IPS DF 19.7 (cell line): ENCODE measurements around the gene MORN1.

Source experiments
- DNase-seq: peaks from one replicate; pipeline ENCODE4 v3.0.0-alpha.2; 2013; ENCODE audit warnings: low read depth, low spot score

Gene MORN1

GRCh38 chr1:2292725-2293450, 98.5 kb downstream of the MORN1 start:
- no peak for DNase-seq

- DNase-seq, result no peak
These were observed 99.8 kb downstream of the MORN1 start for GRCh38 chr1:2291577-2291976.

DNA sequence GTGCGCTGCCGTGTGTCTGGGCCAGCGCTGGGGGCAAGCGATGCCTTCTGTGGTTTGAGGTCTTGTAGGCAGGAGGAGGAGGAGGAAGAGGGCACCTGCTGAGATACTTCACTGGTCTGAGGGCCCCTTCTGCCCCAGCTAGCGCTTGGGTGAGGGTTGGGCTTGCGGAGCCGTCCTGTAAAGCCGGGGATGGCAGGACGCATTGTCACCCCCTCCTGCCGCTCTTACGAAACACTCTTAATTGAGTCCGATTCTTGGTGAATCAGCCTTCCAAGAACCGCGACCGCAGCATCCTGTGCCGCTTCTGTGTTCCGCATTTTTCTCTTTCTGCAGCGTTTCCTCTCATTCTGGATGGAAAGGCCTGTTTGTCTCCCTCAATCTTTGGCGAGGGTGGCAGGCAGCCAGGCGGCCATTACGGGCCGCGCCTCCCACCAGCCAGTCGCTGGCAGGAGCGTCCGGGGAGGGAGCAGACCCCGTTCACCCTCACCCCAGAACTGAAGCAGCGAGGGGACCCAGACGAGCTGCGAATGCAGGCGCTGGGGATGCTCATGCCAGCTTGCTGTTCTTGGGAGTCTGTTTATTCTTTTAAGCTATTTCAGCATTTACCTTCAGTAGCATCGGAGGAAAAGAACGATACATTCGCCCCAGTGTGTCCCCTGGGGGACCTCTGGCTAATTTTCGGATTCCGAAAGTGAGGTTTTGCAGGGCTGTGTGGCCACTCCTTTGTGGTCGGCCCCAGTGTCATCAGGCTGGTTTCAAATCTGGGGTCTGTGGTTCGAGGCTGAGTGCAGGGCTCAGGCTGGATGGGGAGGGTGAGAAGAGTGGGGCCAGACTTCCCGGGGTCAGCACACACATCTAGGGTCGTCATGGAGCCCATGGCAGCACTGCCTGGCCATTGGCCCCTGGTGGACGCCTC, 100.5 kb downstream of the MORN1 start:
- DNase-seq, result no peak

- DNase-seq, result no peak
These were observed 101.2 kb downstream of the MORN1 start for GRCh38 chr1:2290171-2290578.

DNA sequence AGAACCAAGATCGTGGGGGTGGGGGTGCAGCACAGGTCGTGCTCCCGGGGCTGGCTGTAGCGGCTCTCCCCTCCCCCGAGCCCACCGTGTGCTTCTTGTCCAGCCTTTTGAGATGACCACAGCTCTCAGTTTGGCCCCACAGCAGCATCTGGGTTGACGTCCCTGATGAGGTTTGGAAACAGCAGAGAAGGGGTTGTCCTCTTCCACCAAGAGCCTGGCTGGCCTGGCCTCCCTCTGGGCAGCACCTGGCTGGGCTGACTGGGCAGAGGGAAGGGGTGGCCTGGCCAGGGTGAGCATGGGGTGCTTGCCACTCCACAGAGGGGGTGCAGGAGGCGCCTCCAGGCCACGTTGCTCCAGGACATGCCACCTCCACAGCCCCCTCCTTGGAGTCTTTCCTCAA, 101.7 kb downstream of the MORN1 start:
- no peak for DNase-seq

DNA sequence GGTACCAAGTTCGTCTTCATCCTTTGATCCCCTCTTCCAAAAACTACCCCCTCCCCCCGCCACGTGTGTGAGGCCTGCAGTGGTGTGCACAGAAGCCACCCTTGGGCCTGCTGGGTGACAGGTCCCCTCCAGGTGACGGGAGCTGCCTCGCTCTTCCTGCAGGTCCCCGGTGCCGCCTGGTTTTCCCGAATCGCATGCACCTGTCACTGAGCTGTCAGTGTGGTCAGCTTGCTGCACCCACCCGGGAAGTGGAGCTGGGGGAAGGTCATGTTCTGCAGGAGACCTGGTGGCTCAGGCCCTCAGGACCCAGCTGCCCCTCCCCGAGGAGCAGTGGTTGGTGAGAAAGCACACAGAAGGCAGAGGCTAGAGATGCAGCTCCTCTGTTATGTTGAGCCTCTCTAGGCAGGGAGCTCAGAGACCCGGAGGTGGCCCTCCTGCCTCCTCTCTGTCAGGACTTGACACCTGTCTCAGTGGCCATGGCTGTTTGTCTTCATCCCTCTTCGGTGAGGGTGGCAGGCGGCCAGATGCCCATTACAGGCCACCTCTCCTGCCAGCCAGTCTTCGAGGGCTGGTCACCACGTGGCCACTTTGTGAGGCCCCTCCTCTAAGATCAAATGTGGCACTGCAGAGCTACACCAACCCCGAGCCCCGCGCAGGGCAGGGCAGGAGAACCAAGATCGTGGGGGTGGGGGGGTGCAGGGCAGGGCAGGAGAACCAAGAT, 102.4 kb downstream of the MORN1 start:
- no peak for DNase-seq

DNA sequence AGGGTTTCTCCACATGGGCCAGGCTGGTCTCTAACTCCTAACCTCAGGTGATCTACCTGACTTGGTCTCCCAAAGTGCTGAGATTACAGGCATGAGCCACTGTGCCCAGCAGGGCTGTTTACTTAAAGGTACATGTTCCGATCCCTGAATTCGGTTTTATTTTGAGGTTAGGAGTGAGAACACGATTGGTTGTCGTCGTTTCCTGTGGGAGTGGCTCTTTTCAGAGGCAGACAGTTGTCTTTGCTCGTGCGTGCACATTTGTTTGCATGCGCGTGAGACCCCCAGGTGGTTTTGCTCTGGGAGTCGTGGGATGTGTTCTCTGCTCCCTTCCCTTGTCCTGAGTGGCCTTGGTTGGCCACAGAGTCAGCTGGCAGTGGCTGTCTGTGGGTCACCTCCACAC, 103.0 kb downstream of the MORN1 start:
- DNase-seq, result no peak

- no peak for DNase-seq
These were observed 103.7 kb downstream of the MORN1 start for GRCh38 chr1:2287649-2288048.

DNA sequence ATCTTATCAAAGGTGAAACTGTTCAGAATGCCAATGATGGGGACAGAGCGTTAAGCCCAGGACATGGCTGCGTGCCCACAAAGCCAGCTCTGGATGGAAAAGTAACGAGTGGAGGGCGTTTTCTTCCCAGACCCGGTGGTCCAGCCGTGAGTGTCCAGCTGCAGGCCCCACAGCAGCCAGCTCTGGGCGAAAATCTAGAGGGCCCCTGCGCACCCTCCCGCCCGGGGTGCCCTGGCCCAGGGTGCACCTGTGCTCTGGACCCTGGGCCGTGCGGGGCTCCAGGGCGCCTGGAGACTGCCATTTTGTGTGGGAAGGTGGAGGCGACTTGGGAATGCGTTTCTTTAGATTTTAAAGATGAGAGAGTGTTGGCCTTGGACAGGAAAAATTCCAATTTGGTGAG, 104.4 kb downstream of the MORN1 start:
- DNase-seq, result no peak

GRCh38 chr1:2284932-2285331, 106.4 kb downstream of the MORN1 start:
- DNase-seq, result no peak

DNA sequence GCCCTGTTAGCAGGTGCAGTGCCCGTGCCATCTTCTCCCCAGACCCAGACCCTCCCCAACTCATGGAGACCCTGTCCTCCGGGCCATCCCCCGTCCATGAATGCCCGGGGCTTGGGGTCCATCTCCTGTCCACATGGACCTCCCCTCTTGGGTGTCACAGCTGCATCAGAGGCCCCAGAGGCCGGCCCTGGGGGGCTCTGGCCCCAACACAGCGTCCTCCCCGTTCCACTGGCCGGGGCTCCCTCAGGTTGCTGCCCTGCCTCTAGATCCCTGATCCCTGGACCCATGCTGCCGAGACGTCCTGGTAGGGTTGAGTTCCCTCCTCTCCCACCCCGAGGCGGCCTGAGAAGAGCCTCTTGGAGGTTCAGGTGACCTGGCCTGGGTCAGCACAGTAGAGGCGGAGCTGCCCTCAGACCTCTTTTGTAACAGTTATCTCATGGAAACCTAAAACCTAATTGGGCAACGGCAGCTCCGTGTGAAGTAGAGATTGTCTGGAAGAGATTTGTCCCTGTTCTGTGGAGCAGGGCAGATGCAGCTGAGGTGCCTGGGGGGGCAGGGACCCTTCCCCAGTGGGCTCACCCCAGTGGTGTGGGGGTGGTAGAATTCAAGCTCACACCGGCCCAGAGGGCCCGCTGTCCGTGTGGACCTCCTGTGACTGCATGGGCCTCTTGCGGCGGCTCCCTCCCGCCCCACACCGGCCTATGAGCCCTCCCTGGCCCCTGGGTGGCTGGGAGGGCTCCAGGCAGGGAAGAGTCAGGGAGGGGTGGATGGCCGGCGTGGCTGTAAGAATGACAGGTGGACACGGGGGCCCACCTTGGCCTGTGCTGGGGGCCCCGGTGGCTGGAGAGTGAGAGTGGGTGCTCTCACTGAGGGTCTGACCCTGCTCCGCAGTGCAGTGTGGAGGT, 107.1 kb downstream of the MORN1 start:
- no peak for DNase-seq

- DNase-seq, result no peak
These were observed 107.9 kb downstream of the MORN1 start for GRCh38 chr1:2283371-2283990.

- no peak for DNase-seq
These were observed 108.6 kb downstream of the MORN1 start for GRCh38 chr1:2282556-2283270.

DNA sequence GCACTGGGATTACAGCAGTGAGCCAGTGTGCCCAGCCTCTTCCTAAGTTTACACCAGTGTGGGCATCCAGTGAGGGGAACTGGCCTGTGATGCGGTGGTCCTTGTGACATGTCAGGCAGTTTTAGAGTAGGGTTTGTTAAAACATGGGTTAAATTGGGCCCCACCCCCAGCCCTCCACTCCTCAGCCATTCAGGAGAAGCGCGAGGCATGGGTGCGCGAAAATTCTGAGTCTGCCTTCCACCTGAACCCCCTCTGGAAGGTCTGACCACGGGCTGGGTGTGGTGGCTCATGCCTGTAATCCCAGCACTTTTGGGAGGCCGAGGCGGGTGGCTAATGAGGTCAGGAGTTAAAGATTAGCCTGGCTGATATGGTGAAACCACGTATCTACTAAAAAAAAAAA, 111.5 kb downstream of the MORN1 start:
- no peak for DNase-seq

DNA sequence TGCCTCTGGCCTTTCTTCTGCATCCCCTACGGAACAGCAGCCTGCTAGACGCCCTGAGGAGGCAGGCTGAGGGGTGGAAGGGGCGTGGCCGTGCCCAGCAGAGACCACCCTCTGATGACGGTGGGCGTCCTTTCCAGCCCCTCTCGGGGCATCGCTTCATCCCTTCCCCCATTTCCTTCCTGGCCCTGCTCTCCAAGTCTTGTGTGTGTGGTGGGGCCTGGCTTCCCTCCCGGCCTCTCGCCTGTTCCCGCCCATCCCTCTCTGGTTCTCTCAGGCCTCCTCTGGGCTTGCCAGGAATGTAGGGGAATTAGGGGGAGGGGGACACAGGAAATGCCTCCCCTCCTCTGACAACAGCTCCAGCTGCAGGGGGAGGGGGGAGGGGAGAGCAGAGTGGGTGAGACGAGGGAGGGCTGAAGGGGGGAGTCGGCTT, 112.1 kb downstream of the MORN1 start:
- DNase-seq, result peak; percentile 98

- DNase-seq, result no peak
These were observed 112.7 kb downstream of the MORN1 start for GRCh38 chr1:2278591-2279209.

GRCh38 chr1:2277741-2278488, 113.4 kb downstream of the MORN1 start:
- no peak for DNase-seq

DNA sequence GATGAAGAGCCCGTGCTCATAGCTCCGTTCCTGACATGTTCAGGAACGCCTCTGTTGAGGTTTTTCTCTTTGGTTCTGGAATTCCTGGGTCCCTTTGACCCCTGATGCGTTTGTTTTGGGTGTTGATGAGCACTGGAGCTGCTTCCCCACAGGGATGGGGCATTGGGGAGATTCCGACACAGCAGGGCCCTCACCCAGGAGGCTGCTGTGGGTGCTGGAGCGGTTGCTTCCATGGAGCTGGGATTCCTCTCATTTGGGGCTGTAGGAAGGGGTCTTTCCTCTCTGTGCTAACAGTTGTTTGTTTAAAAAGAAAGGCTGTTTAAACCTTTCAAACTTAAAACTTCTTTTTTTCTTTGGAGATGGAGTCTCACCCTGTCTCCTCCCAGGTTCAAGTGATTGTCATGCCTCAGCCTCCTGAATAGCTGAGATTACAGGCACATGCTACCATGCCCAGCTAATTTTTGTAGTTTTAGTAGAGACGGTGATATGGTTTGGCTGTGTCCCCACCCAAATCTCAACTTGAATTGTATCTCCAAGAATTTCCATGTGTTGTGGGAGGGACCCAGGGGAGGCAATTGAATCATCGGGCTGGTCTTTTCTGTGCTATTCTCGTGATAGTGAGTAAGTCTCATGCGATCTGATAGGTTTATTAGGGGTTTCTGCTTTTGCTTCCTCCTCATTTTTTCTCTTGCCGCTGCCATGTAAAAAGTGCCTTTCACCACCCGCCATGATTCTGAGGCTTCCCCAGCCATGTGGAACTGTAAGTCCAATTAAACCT, 114.4 kb downstream of the MORN1 start:
- no peak for DNase-seq
